ENCODE measurements around the gene WDCP.

- TF ChIP-seq CTCF (IDR thresholded peaks at IDR 0.05; ENCODE audit: low read depth, low read length) (no peak), EZH2phosphoT487 (IDR thresholded peaks at IDR 0.05; ENCODE audit: low read depth) (no peak)
Observed at GRCh38 chr2:24054366-24055010, 7.3 kb upstream of the WDCP start.
